ENCODE data around the gene KRT10.
"Not testable (repeated sequence)": the region's sequence is repeated elsewhere in the genome, so short reads cannot be mapped to it uniquely, and the experiment has no call there.

Gene KRT10

DNA sequence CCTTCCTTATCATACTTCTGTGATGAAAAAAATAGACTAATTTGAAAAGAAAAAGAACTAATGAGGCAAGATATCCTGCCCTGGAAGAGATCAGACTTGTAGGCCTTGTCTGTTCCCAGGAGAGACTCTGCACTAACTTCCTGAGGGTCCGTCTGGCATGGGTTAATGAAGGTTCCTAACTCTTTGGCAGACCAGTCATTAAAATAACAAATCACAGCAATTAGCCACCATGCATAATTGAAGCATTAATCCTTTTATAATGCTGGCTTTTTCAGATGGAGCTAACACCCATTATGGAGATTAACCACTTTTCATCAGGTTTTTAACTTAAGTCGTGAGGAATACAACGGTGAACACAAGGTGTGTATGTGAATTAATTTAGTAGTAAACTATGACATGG, 10.4 kb upstream of the KRT10 start:
- DNase-seq (ENCODE audit: low spot score), result no peak

DNA sequence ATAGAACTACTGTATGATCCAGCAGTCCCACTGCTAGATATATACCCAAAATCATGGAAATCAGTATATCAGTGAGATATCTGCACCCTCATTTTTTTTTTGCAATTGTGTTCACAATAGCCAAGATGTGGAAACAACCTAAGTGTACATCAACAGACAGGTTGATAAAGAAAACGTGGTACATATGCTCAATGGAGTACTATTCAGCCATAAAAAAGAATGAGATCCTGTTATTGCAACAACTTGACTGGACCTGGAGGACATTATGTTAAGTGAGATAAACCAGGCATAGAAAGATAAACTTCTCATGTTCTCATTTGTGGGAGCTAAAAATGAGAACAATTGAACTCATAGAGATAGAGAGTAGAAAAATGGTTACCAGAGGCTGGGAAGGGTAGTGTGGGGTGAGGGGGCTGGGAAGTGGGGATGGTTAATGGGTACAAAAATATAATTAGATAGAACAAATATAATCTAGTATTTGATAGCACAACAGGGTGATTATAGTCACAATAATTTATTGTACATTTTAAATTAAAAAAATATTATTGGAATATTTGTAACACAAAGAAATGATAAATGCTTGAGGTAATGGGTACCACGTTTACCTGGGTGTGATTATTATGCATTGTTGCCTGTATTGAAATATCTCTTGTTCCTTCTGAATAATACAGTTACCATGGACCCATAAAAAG, 7.8 kb upstream of the KRT10 start:
- no peak for DNase-seq (ENCODE audit: low spot score)

DNA sequence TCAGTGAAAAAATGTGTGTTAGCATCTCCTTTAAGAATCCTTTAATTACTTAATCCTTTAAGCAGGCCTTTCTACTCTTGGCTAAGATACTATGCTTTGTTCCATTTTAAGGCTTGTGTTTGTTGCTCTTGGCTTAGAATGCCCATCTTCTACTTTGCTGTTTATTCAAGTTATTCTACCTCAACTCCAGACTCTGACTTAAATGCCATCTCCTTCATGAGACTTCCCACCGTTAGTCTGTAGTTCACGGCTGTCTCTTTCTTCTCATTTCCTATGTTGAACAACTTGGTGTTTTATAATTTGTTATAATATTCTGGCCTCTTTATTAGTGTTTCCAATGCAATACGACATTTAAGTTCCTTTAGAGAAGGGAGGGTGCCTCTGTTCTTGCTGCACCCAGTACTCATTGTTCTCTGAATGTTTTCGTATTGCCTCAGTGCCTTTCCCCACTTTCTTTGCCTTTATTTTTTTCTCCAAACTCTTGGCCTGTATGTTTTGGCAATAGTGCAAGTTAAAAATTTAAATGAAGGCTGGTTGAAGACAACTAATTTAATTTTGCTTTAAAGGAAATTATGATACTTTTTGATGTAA, 6.1 kb upstream of the KRT10 start:
- DNase-seq (ENCODE audit: low spot score), result no peak

DNA sequence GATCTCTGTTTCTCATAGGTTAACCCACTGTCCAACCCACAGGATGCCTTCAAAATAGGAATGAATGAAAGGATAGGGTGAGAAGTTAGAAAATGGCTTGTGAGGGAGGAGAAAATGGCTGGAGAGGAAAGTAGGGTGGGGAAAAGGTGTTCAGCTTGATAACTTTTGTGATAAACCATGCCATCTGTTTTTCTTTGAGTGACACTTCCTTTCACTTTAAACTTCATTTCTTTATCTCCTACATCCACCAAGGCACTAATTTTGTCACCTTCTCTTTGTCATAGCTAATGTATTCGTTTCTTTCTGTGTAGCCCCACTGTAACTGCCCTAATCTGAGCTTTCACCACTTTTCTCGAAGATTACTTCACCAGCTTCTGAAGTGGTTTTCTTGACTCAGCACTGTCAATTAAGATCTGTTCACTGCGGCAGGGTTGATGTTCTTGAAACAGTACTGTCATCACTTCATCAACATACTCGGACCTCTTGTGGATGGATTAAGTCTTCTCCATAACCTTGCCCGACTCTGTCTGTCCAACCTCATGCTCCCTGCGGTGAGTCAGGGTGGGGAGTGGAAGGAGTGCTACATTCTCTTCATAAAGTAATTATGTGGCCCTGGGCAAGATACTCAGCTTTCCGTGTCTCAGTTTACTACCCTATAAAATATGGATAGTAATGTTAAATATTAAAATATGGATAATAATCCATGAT, 5.5 kb upstream of the KRT10 start:
- no peak for DNase-seq (ENCODE audit: low spot score)

DNA sequence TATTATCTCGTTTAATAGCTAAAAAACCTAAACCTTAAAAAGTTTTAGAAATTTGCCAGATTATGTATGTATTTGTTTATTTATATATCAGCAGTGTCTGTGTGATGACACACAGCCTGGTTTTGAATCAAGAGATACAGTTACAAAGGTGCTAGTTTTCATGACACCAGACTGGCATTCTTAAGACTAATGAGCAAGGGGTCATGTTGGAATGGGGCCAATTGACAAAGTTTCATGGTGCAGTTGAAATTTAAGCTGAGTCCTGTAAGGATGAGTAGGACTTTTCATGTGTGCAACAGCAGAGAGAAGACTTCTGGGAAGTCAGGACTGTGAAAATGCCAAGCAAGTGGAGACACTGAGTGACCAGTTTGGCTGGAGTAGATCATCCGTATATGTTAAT, 3.2 kb upstream of the KRT10 start:
- DNase-seq (ENCODE audit: low spot score), result no peak

DNA sequence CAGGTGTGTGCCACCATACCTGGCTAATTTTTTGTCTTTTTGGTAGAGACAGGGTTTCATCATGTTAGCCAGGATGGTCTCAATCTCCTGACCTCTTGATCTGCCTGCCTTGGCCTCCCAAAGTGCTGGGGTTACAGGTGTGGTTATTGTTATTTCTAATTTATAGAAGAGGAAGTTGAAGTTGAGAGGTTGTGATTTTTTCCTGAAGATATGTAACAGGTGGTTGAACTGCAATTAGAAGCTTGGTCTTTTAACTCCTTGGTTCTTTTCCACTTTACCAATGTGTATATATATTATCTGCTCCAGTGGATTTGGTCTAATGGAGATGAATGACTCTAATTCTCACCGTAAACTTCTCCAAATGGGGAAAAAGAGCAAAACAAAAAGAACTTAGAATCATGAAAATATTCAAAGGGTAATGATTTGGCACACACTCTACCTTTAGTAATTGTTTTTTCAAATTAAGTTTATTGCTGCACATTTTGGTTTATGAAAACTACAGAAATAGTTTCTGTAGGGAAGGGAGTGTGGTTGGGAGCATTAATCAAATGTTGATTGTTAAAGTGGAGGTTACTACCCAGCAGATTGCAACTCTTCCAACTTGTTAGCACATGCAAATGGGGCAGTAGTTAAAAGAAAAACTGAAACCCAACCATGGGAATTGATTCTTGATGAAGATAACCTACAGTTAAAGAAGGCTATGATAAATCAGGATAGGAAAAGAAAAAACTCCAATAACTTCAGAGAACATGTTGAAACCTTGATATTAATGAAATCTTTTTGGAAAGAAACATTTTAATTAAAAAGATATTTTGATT, 1.8 kb upstream of the KRT10 start:
- no peak for DNase-seq (ENCODE audit: low spot score)

DNA sequence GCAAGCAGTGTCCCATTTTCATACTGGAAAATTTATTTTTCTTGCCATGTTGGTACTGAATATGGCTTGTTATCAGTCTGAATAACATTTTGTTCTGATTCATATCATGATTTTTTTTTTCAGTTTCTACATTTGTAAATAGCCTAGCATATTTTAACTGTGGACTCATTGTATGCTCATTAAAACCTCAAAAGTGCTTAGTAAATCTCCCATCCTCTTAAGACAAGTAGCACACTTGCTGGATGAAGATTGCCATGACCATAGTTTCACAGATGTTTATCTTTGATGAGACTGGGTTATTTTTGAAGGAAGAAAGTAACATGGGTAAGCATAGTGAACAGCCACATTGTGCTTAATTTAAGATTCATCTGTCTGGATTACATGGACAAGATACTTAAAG, 878 bp downstream of the KRT10 start:
- no peak for DNase-seq (ENCODE audit: low spot score)

DNA sequence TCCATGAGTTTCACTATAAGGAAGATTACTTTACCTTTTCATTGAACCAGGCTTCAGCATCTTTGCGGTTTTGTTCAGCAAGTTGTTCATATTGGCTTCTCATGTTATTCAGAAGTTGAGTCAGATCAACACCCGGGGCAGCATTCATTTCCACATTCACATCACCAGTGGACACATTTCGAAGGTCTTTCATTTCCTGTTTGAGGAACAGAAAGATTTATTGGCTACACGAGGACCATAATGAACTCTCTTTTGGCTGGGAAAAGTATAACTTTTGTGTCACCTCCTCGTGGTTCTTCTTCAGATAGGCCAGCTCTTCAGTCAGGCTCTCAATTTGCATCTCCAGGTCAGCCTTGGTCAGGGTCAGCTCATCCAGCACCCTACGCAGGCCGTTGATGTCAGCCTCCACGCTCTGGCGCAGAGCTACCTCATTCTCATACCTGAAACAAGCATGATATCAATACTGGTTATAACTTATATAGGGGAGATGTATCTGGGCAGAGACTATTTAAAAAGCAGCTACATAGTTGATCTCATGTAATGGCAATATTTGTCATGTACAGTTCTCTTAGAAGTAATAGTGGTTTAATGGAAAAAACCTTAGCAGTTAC, 2.1 kb downstream of the KRT10 start:
- no peak for DNase-seq (ENCODE audit: low spot score)

DNA sequence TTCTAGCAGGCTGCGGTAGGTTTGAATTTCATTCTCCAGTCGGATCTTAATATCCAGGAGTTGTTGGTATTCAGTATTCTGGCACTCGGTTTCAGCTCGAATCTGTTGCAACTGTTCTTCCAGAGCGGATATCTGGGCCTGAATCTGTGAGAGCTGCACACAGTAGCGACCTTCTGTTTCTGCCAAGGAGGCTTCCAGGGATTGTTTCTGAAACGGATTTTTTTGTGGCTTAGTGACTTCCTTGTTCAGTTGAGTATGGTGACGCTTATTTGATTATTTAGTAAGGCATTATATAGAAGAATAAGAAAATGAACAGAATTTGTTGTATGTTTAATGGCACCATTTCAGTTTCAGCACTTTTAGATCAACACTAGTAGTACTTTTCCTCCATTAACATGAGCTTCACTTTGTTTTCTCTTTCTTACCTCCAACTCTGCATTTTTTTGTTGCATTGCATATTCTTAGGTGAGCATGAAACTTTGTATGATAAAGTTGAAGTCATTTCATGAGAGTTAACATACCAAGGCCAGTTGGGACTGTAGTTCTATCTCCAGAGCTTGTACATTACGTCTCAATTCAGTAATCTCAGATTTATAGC, 2.8 kb downstream of the KRT10 start:
- DNase-seq (ENCODE audit: low spot score), result no peak

DNA sequence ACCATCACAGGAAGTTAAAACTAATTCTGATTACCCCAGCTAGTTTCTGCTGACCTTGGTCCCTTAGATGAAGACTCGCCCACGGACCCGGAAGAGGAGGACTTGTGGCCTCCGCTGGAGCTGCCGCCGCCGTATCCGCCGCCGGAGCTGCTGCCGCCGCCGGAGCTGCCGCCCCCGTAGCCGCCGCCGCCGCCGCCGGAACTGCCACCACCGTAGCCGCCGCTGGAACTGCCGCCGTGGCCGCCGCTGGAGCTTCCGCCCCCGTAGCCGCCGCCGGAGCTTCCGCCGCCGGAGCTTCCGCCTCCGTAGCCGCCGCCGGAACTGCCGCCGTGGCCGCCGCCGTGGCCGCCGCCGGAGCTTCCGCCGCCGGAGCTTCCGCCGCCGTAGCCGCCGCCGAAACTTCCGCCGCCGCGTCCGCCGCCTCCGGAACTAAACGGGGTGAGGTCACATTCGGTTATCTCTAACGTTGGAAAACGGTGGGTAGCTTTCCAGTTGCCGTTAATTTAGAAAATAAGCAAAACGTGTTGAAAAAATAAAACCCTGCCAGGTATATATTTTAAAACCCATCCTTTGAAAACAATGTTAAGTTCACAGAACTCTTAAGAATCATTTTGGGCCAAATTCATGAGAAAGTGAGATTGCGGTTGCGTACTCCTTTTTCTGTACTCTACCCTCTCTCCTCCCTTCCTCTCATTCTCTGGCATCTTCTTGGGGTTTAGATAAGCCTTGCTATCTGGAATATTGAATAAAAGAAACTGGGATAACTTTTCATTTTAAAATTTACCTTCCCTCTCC, 3.5 kb downstream of the KRT10 start:
- peak; percentile 85 for DNase-seq (ENCODE audit: low spot score)

DNA sequence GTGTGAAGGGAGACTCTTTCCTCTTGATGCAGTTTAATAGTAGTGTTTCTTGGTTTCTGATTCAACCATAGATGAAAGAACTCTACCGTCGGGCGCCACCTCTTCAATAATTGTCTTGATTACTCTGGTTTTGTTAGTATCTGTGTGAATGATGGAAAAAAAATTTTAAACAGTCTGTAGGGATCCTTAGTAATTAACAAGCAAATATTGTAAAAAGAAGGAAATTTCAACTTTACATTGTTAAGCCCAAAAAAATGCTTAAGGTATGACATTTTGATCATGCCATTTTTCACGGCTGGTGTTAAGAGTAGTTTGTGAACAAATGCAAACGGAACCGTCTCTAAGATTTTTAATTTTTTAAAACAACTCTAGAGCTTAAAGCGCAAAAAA, 4.1 kb downstream of the KRT10 start:
- no peak for DNase-seq (ENCODE audit: low spot score)

DNA sequence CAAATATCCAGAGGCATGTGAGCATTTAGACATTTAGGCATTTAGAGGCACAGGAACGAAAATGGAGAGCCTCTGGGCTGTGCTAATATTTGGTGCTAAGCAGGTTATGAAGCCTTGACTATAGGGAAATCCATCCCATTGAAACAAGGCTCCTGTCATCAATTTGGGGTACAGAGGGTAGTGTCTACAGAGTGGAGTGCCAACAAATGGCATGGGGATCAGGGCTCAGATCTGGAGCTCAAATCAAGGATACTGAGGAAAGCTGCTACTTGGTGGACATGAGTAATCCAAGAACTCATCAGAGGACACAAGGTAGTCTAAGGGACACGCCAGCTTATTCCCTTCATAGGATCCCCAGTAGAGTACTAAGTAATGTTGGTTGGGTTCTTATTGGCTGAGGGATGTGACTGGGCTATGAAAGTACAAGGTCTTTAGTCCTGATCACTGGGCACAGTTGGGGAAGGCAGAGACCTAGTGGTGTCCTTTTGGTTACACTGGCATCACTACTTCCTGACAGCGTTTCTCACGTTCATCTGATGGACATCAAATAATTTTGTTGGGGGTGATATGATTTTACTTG, 5.2 kb downstream of the KRT10 start:
- no peak for DNase-seq (ENCODE audit: low spot score)

DNA sequence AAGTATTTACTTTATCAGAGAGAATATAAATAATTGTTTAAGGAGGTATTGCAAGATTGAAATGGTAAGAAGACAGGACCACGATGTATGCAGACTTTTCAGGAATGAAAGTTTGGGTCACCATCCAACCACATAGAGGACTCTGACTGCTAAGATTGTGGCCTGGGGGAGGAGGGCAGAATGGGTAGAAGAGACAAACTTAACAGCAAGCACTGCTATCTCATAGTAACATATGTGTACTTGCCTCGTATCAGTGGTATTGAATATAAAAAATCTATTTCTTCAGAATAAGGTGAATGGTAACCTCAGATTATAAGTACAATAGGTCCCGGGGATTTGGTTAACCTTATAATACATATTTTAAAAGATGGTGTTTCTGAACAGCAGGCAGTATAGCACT, 5.8 kb downstream of the KRT10 start:
- DNase-seq (ENCODE audit: low spot score), result no peak

DNA sequence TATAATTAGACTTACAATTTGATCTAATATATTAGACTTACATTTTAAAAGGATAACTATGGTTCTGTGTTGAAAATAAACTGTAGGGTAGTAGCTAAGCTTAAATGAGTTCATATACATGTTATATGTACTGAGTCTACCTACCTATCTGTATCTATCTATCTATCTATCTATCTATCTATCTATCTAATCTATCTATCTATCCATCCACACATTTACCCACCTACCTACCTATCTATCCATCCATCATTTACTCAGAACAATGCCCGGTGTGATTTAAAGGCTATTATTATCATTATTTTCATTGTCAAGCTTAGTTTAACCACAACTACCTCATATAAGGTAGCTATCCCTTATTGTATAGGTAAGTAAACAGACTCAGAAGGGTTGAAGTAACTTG, 7.0 kb downstream of the KRT10 start:
- DNase-seq (ENCODE audit: low spot score), result no peak

DNA sequence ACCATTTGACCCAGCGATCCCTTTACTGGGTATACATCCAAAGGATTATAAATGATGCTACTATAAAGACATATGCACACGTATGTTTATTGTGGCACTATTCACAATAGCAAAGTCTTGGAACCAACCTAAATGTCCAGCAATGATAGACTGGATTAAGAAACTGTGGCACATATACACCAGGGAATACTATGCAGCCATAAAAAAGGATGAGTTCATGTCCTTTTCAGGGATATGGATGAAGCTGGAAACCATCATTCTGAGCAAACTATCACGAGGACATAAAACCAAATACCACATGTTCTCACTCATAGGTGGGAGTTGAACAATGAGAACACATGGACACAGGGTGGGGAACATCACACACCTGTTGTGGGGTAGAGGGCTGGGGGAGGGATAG, 7.8 kb downstream of the KRT10 start:
- not testable (repeated sequence) for DNase-seq (ENCODE audit: low spot score)

DNA sequence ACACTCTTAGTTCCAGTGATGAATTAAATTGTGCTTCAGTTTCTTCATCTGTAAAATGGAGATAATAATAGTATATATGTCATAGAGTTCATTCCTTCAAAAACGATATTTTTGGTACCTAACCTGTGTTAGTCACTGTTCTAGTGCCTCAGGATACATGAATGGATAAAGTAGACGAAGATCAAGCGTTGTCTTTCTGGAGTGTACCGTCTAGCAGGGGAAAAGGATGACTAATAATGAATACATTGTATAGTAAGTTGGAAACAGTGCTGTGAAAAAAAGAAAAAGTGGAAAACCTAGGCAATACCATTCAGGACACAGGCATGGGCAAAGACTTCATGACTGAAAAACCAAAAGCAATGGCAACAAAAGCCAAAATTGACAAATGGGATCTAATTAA, 8.6 kb downstream of the KRT10 start:
- no peak for DNase-seq (ENCODE audit: low spot score)

DNA sequence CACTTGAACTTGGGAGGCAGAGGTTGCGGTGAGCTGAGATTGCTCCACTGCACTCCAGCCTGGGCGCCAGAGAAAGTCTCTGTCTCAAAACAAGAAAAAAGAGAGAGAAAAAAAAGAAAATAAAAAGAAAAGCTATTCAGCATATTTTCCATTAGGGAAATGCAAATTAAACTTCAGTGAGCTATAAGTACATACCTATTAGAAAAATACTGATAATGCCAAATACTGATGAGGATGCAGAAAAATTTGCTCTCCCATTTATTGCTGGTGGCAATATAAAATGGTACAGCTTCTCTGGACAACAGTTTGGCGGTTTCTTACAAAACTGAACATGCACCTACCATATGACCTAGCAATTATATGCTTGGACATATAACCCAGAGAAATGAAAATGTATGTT, 9.8 kb downstream of the KRT10 start:
- DNase-seq (ENCODE audit: low spot score), result no peak

DNA sequence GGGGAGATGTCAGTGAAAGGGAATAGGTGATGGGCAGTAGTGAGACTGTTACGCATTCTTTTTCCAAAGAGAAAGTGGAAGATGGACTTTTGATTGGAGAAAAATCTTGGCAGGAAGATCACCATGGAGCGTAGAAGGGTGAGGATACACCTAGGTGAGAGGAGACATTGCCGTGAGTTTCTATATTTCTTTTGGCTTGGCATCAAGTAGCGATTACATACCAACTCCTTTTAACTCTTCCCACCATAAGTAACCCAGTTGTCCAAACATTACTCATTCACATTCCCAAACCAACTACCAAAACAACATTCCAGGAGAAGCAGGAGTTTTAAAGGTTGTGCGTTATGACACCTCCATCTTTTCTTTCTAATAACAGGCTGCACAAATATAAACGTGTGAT, 11.9 kb downstream of the KRT10 start:
- DNase-seq (ENCODE audit: low spot score), result no peak

DNA sequence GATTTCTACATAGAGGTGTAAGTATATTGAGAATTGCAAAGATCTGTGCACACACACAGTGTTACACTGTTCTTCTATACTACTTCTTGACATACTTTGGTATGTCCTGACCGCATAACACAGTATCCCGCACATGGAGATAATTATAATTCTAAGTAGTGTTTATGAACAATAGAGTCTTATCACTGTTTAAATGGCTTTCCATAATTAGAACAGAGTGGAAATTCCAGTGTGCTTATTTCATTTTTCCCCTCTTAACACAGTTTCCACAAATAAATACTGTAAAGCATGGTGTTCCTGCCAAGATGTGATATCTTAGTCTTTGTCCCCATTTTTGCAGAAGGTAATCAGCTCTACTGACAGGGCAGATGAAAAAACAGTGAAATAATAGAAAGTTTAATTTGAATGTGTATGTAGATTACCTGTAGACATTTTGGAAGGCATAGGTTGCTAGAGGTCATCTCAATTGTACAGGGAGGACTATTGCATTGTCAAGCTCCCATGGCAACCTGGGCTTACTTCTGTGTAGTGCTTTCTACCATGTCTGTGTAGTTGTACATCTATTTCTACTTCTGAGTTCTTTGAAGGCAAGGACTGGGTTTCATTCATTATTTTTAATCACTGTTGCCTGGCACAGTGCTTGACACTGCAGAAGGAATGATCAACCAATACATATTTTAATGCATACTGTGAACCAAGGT, 12.5 kb downstream of the KRT10 start:
- no peak for DNase-seq (ENCODE audit: low spot score)

DNA sequence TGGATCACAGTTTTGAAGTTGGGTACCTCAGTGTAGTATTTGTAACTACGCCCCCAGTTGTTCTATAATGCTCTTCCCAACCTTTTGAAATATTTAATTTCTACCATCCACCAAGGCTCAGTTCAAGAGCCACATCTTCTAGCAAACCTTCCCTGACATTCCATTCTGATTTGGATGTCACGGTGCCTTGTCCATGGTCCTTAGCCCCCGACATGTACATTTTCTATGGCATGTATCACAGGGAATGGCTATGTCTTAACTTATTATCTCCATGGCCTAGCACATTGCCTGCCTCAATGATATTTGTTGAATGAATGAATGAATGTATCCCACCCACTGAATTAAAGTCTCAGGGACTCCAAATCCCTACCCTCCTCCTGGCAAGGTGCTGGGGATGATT, 16.3 kb downstream of the KRT10 start:
- DNase-seq (ENCODE audit: low spot score), result no peak

Data from AG08396 (cell line).